DND-41 (cell line): ENCODE results near the gene NEK2.

Experiments
- ATAC-seq: fragments of 200-7000 bp; cut with Tn5 transposase; 3 replicates; pipeline ENCODE4 v1.9.1; 2021; ENCODE audit warnings: low read depth; ENCODE audit not compliant: insufficient read depth
- DNase-seq: peaks from one replicate; pipeline ENCODE4 v3.0.0-alpha.2; 2020
- H2AFZ ChIP-seq: 2 replicates; pipeline ENCODE4 v1.6.0; 2012; ENCODE audit warnings: low read depth, low read length
- H3K27ac ChIP-seq: 2 replicates; pipeline ENCODE4 v1.5.1; 2012; ENCODE audit warnings: low read length, inconsistent platforms
- H3K27me3 ChIP-seq: fragments of 200-600 bp; sonication (generic); 2 replicates; pipeline ENCODE4 v1.6.0; 2012; ENCODE audit warnings: low read length, mild to moderate bottlenecking, inconsistent platforms; ENCODE audit not compliant: insufficient read depth, poor library complexity
- H3K36me3 ChIP-seq: 2 replicates; pipeline ENCODE4 v1.5.1; 2012; ENCODE audit warnings: low read length, inconsistent platforms; ENCODE audit not compliant: insufficient read depth
- H3K4me1 ChIP-seq: 2 replicates; pipeline ENCODE4 v1.5.1; 2012; ENCODE audit warnings: mild to moderate bottlenecking, low read length; ENCODE audit not compliant: insufficient read depth
- H3K4me2 ChIP-seq: 2 replicates; pipeline ENCODE4 v1.6.0; 2012; ENCODE audit warnings: mild to moderate bottlenecking, moderate library complexity, low read length, inconsistent platforms; ENCODE audit not compliant: insufficient read depth
- H3K4me3 ChIP-seq, 2 experiments: fragments of 200-600 bp in 1 of 2; shearing (Covaris generic) in 1 of 2; 2 replicates each; pipeline ENCODE4 v1.5.1; 2012 to 2016; ENCODE audit warnings: inconsistent platforms in 2 of 2, low read length in 2 of 2, mild to moderate bottlenecking in 2 of 2, low read depth in 1 of 2, moderate library complexity in 1 of 2
- H3K79me2 ChIP-seq: 2 replicates; pipeline ENCODE4 v1.6.0; 2012; ENCODE audit warnings: low read length, inconsistent platforms; ENCODE audit not compliant: insufficient read depth
- H3K9ac ChIP-seq: 2 replicates; pipeline ENCODE4 v1.6.0; 2012; ENCODE audit warnings: low read depth, mild to moderate bottlenecking, inconsistent platforms, low read length, moderate library complexity
- H3K9me3 ChIP-seq: 2 replicates; pipeline ENCODE4 v1.5.1; 2012; ENCODE audit warnings: low read length, moderate library complexity, mild to moderate bottlenecking, inconsistent platforms; ENCODE audit not compliant: insufficient read depth, severe bottlenecking
- H4K20me1 ChIP-seq: 2 replicates; pipeline ENCODE4 v1.6.0; 2012; ENCODE audit warnings: low read length; ENCODE audit not compliant: insufficient read depth
- CTCF ChIP-seq: IDR thresholded peaks from 2 replicates; pipeline ENCODE4 v1.5.1; 2012; ENCODE audit warnings: borderline replicate concordance, low read length, moderate library complexity, mild to moderate bottlenecking; ENCODE audit not compliant: poor library complexity, severe bottlenecking; ENCODE audit errors: extremely low read depth
- EZH2 ChIP-seq: IDR thresholded peaks from 3 replicates; pipeline ENCODE4 v1.6.1; 2012; ENCODE audit warnings: borderline replicate concordance, low read depth, mild to moderate bottlenecking, moderate library complexity, low read length, inconsistent platforms; ENCODE audit not compliant: severe bottlenecking

The NEK2 gene

DNA sequence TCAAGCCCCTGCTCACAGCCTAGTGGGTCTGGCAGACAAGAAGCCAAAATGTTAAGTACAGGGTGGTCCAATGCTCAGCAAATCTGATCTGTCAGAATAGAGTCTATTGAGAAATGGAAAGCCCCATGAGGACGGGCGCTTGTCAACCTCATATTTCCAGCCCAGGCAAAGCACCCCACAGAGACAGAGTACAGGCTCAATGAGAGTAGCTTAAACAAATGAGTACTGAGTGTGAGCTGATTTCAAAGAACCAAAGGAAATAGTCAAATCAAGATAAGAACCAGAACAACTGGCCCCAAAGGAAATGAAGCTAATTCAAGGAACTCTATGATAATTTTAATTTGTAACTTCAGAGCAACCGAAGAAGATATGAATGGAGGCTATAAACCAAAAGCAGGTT, 51.9 kb downstream of the NEK2 start:
- Histone ChIP-seq H2AFZ (no peak overlapping the region), H3K4me2 (no peak overlapping the region), H3K27ac (no peak overlapping the region), H3K9me3 (no peaks in the 10 kb centered on the region), H4K20me1 (no peaks in the 10 kb centered on the region), H3K79me2 (no peaks in the 10 kb centered on the region), H3K9ac (no peak overlapping the region), H3K4me3 (no peak overlapping the region), H3K27me3 (peaks cover 3% of the 10 kb centered on the region), H3K36me3 (no peaks in the 10 kb centered on the region), H3K4me1 (no peaks in the 10 kb centered on the region)
- DNase-seq, result no peak
- peak; percentile 47; the same call in 1 of the 3 replicates for ATAC-seq
- TF ChIP-seq CTCF (no peak), EZH2 (no peak)

GRCh38 chr1:211621447-211622198, 53.8 kb downstream of the NEK2 start:
- H3K36me3 ChIP-seq, result no peaks in the 10 kb centered on the region
- ATAC-seq (no peak), DNase-seq (no peak)
- no peaks in the 10 kb centered on the region for H3K27me3 ChIP-seq
- no peak overlapping the region for H3K9ac ChIP-seq
- no peak overlapping the region for H3K4me2 ChIP-seq
- no peaks in the 10 kb centered on the region for H3K4me1 ChIP-seq
- H3K4me3 ChIP-seq, result no peak overlapping the region
- H2AFZ ChIP-seq, result no peak overlapping the region
- no peaks in the 10 kb centered on the region for H3K79me2 ChIP-seq
- no peak overlapping the region for H3K27ac ChIP-seq
- H4K20me1 ChIP-seq, result no peaks in the 10 kb centered on the region
- H3K9me3 ChIP-seq, result no peaks in the 10 kb centered on the region
- TF ChIP-seq CTCF (no peak), EZH2 (no peak)

- Histone ChIP-seq H3K4me3 (no peak overlapping the region), H3K9ac (no peak overlapping the region), H3K79me2 (no peaks in the 10 kb centered on the region), H3K36me3 (no peaks in the 10 kb centered on the region), H3K27me3 (no peaks in the 10 kb centered on the region), H3K9me3 (no peaks in the 10 kb centered on the region), H3K4me2 (no peak overlapping the region), H4K20me1 (no peaks in the 10 kb centered on the region), H2AFZ (no peak overlapping the region), H3K4me1 (no peaks in the 10 kb centered on the region), H3K27ac (no peak overlapping the region)
- DNase-seq (no peak), ATAC-seq (peak; percentile 27; the same call in 1 of the 3 replicates)
- TF ChIP-seq CTCF (no peak), EZH2 (no peak)
These were observed 55.3 kb downstream of the NEK2 start for GRCh38 chr1:211620097-211620496.
